ENCODE data around the gene ELANE. TPM values are rescaled to one million over a fixed set of nuclear protein-coding genes. Genes with fewer than 3 reads are reported as not detected.

ELANE gene
- total and polyA plus RNA-seq, 5 donors from 2014 or later, result not detected

DNA sequence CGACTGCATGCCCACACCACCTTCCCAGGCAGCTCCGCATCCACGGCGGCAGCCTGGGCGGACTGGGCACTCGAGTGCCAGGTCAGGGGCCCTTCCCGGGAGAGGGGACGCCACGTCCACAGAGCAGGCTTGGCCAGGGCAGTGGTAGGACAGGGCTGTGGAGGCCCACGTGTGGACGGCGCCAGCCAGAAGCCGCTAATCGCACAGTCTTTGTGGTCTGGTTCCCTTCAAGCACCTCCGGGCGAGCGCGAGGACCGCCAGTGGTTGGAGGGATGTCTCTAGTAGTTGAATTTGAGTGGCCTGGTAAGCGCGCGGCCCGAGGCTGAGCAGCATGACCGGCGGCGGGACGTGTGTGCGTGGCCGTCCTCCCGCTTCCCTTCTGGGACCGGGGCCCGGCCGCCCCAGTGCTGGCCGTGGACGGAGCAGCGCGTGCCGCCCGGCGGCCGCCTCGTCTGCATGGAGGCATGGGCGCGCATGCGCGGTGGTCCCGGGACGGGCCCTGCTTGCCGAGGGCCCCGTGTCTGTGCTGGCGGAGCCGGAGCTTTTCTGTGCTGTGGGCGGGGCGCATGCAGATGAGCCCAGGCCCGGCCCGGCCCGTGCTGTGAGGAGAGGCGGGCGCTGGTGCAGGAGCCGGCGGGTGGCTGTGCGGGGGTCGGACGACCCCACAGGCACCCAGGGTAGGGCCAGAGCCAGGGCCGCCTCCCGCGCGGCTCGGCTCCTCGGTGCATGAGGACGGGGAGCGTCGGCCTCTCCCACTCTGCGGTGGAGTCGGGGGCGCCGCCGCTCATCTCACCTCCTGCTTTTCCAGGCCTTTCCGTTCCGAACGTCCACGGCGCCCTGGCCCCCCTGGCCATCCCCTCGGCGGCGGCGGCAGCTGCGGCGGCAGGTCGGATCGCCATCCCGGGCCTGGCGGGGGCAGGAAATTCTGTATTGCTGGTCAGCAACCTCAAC lies 46.2 kb upstream of the ELANE start:
- H3K4me3 ChIP-seq (ENCODE audit: low read depth, low read length), result no peak overlapping the region
- no peaks in the 10 kb centered on the region for H3K9me3 ChIP-seq (ENCODE audit: control insufficient read depth in 2 of 2, low read length in 2 of 2)
- no peak overlapping the region for H3K27ac Mint-ChIP-seq
- H3K36me3 ChIP-seq (ENCODE audit: control insufficient read depth, insufficient read depth, low read length), result peaks cover 67% of the 10 kb centered on the region
- H3K9me3 Mint-ChIP-seq, result peaks cover 0 to 2% (median 0%) of the 10 kb centered on the region in 7 donors
- no peak for ATAC-seq (ENCODE audit: low read depth in 2 of 2)
- peaks cover 29% of the 10 kb centered on the region for H3K4me1 ChIP-seq (ENCODE audit: control insufficient read depth, insufficient read depth, low read length, poor library complexity, severe bottlenecking)
- H3K27ac ChIP-seq (ENCODE audit: insufficient read depth, low read length, poor library complexity, severe bottlenecking), result no peak overlapping the region
- H3K36me3 Mint-ChIP-seq, result peaks cover 14% of the 10 kb centered on the region
- H3K27me3 ChIP-seq (ENCODE audit: control insufficient read depth, insufficient read depth, low read length), result no peaks in the 10 kb centered on the region
- peaks cover 0 to 44% (median 11%) of the 10 kb centered on the region in 4 donors for H3K4me1 Mint-ChIP-seq
- H3K4me3 Mint-ChIP-seq, result no peak overlapping the region
- no peak for DNase-seq
- H3K27me3 Mint-ChIP-seq, result no peaks in the 10 kb centered on the region

DNA sequence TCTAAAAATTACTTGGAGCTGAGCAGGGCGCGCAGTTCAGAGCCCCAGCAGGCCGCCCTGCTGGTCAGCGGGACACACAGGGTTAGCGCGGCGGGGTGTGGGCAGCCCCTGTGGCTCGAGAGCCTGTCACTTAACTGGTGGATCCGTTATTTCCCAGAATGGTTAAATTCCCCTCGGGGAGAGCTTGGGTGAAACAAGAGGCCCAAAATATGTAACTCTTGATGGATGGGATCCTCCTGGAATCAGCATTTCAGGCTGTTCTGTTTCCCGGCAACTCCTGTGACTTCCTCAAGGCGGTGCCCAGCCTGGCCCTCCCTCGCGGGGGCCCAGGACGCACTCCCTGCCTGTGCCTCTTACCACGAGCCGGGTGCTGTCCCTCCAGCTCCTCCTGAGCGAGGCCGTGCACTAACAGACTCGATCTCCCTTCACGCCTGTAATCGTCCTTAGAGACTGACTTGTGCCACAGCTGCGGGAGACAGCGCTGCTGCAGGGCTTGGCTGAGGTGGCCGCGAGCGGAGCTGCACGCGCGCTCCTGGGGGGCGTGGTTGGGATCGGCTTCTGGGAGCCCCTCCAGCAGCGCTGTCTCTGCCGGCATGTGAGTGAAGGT lies 45.2 kb upstream of the ELANE start:
- peaks cover 0 to 34% (median 8%) of the 10 kb centered on the region in 4 donors for H3K4me1 Mint-ChIP-seq

DNA sequence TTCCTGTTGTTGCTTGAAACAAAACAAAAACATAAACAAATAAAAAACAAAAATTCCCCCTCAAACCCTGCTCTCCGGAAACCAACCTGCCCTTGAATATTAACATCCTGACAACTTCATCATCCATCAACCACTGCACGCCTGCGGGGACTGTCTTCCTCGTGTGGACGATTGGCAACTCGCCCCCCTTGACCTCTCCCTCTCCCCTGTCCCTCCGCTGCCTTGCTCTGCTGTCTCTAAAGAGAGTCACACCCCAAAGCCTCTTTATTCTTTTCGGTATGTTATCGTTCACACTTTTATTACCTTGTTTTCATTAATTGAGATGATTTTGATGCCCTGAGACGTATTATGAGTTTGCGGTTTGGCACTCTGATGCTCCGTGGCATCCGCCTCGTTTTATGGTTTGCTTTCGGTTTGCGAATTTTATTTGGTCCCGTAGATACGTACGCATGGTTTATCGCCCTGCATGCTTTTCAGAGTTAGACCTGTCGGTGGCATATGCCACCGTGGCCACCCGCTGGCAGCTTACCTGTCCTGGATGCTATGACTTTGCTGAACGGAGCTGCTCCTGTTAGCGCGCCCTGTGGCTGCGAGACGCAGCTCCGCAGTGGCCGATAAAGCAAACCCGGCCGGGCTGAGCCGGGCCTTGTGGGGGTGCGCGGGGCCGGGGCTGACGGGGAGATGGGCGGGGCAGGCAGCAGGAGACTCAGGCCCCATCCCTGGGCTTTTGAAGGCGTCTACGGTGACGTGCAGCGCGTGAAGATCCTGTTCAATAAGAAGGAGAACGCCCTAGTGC lies 44.3 kb upstream of the ELANE start:
- no peak overlapping the region for H3K27ac ChIP-seq (ENCODE audit: insufficient read depth, low read length, poor library complexity, severe bottlenecking)
- peaks cover 9% of the 10 kb centered on the region for H3K4me1 ChIP-seq (ENCODE audit: control insufficient read depth, insufficient read depth, low read length, poor library complexity, severe bottlenecking)
- no peak for ATAC-seq (ENCODE audit: low read depth in 2 of 2)
- H3K27ac Mint-ChIP-seq, result peak overlapping the region in 1 of 3 donors; percentile 26
- H3K9me3 ChIP-seq (ENCODE audit: control insufficient read depth in 2 of 2, low read length in 2 of 2), result no peaks in the 10 kb centered on the region
- H3K4me3 ChIP-seq (ENCODE audit: low read depth, low read length), result no peak overlapping the region
- H3K4me1 Mint-ChIP-seq, result peaks cover 0 to 25% (median 4%) of the 10 kb centered on the region in 4 donors
- no peaks in the 10 kb centered on the region for H3K27me3 ChIP-seq (ENCODE audit: control insufficient read depth, insufficient read depth, low read length)
- H3K9me3 Mint-ChIP-seq, result peaks cover 0 to 2% (median 0%) of the 10 kb centered on the region in 7 donors
- peak overlapping the region in 2 of 4 donors; percentile 24 to 44 for H3K4me3 Mint-ChIP-seq
- H3K36me3 ChIP-seq (ENCODE audit: control insufficient read depth, insufficient read depth, low read length), result peaks cover 79% of the 10 kb centered on the region
- DNase-seq, result no peak
- no peaks in the 10 kb centered on the region for H3K27me3 Mint-ChIP-seq
- H3K36me3 Mint-ChIP-seq, result peaks cover 11% of the 10 kb centered on the region

More for the DNA sequence above, 45.2 kb upstream of the ELANE start:
- no peak overlapping the region for H3K27ac ChIP-seq (ENCODE audit: insufficient read depth, low read length, poor library complexity, severe bottlenecking)
- H3K27me3 Mint-ChIP-seq, result no peaks in the 10 kb centered on the region
- no peak for ATAC-seq (ENCODE audit: low read depth in 2 of 2)
- H3K4me1 ChIP-seq (ENCODE audit: control insufficient read depth, insufficient read depth, low read length, poor library complexity, severe bottlenecking), result peaks cover 19% of the 10 kb centered on the region
- peaks cover 14% of the 10 kb centered on the region for H3K36me3 Mint-ChIP-seq
- peak overlapping the region in 1 of 4 donors; percentile 44 for H3K4me3 Mint-ChIP-seq
- H3K9me3 ChIP-seq (ENCODE audit: control insufficient read depth in 2 of 2, low read length in 2 of 2), result no peaks in the 10 kb centered on the region
- no peak overlapping the region for H3K4me3 ChIP-seq (ENCODE audit: low read depth, low read length)
- peaks cover 0 to 2% (median 0%) of the 10 kb centered on the region in 7 donors for H3K9me3 Mint-ChIP-seq
- H3K27ac Mint-ChIP-seq, result no peak overlapping the region
- no peak for DNase-seq
- H3K36me3 ChIP-seq (ENCODE audit: control insufficient read depth, insufficient read depth, low read length), result peaks cover 77% of the 10 kb centered on the region
- no peaks in the 10 kb centered on the region for H3K27me3 ChIP-seq (ENCODE audit: control insufficient read depth, insufficient read depth, low read length)

GRCh38 chr19:808423-808775 lies 43.7 kb upstream of the ELANE start:
- H3K27me3 Mint-ChIP-seq, result no peaks in the 10 kb centered on the region
- DNase-seq, result no peak
- no peaks in the 10 kb centered on the region for H3K9me3 ChIP-seq (ENCODE audit: control insufficient read depth in 2 of 2, low read length in 2 of 2)
- no peak overlapping the region for H3K4me3 ChIP-seq (ENCODE audit: low read depth, low read length)
- peaks cover 0 to 2% (median 0%) of the 10 kb centered on the region in 7 donors for H3K9me3 Mint-ChIP-seq
- H3K36me3 ChIP-seq (ENCODE audit: control insufficient read depth, insufficient read depth, low read length), result peaks cover 77% of the 10 kb centered on the region
- peaks cover 4% of the 10 kb centered on the region for H3K4me1 ChIP-seq (ENCODE audit: control insufficient read depth, insufficient read depth, low read length, poor library complexity, severe bottlenecking)
- no peak overlapping the region for H3K4me3 Mint-ChIP-seq
- H3K27ac Mint-ChIP-seq, result no peak overlapping the region
- peaks cover 11% of the 10 kb centered on the region for H3K36me3 Mint-ChIP-seq
- H3K27me3 ChIP-seq (ENCODE audit: control insufficient read depth, insufficient read depth, low read length), result no peaks in the 10 kb centered on the region
- no peak for ATAC-seq (ENCODE audit: low read depth in 2 of 2)
- H3K4me1 Mint-ChIP-seq, result peaks cover 0 to 19% (median 3%) of the 10 kb centered on the region in 4 donors
- H3K27ac ChIP-seq (ENCODE audit: insufficient read depth, low read length, poor library complexity, severe bottlenecking), result no peak overlapping the region

GRCh38 chr19:810077-810855 lies 41.8 kb upstream of the ELANE start:
- H3K27ac ChIP-seq (ENCODE audit: insufficient read depth, low read length, poor library complexity, severe bottlenecking), result no peak overlapping the region
- Mint-ChIP-seq H3K4me3 (no peak overlapping the region), H3K4me1 (peaks cover 0 to 11% (median 3%) of the 10 kb centered on the region in 4 donors), H3K36me3 (peaks cover 11% of the 10 kb centered on the region), H3K27ac (no peak overlapping the region), H3K9me3 (peaks cover 0 to 2% (median 0%) of the 10 kb centered on the region in 7 donors), H3K27me3 (no peaks in the 10 kb centered on the region)
- H3K27me3 ChIP-seq (ENCODE audit: control insufficient read depth, insufficient read depth, low read length), result no peaks in the 10 kb centered on the region
- DNase-seq, result no peak
- no peaks in the 10 kb centered on the region for H3K9me3 ChIP-seq (ENCODE audit: control insufficient read depth in 2 of 2, low read length in 2 of 2)
- peaks cover 59% of the 10 kb centered on the region for H3K36me3 ChIP-seq (ENCODE audit: control insufficient read depth, insufficient read depth, low read length)
- no peak overlapping the region for H3K4me3 ChIP-seq (ENCODE audit: low read depth, low read length)
- no peaks in the 10 kb centered on the region for H3K4me1 ChIP-seq (ENCODE audit: control insufficient read depth, insufficient read depth, low read length, poor library complexity, severe bottlenecking)
- ATAC-seq (ENCODE audit: low read depth in 2 of 2), result no peak

DNA sequence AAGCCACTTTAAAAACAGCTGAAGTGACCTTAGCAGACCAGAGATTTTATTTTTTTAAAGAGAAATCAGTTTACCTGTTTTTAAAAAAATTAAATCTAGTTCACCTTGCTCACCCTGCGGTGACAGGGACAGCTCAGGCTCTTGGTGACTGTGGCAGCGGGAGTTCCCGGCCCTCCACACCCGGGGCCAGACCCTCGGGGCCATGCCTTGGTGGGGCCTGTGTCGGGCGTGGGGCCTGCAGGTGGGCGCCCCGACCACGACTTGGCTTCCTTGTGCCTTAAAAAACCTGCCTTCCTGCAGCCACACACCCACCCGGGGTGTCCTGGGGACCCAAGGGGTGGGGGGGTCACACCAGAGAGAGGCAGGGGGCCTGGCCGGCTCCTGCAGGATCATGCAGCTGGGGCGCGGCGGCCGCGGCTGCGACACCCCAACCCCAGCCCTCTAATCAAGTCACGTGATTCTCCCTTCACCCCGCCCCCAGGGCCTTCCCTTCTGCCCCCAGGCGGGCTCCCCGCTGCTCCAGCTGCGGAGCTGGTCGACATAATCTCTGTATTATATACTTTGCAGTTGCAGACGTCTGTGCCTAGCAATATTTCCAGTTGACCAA lies 41.1 kb upstream of the ELANE start:
- no peaks in the 10 kb centered on the region for H3K27me3 Mint-ChIP-seq
- H3K36me3 ChIP-seq (ENCODE audit: control insufficient read depth, insufficient read depth, low read length), result peaks cover 54% of the 10 kb centered on the region
- no peak for ATAC-seq (ENCODE audit: low read depth in 2 of 2)
- H3K27ac ChIP-seq (ENCODE audit: insufficient read depth, low read length, poor library complexity, severe bottlenecking), result no peak overlapping the region
- peaks cover 14% of the 10 kb centered on the region for H3K36me3 Mint-ChIP-seq
- no peaks in the 10 kb centered on the region for H3K4me1 ChIP-seq (ENCODE audit: control insufficient read depth, insufficient read depth, low read length, poor library complexity, severe bottlenecking)
- H3K27ac Mint-ChIP-seq, result no peak overlapping the region
- H3K9me3 Mint-ChIP-seq, result peaks cover 0 to 2% (median 0%) of the 10 kb centered on the region in 7 donors
- H3K27me3 ChIP-seq (ENCODE audit: control insufficient read depth, insufficient read depth, low read length), result no peaks in the 10 kb centered on the region
- no peaks in the 10 kb centered on the region for H3K9me3 ChIP-seq (ENCODE audit: control insufficient read depth in 2 of 2, low read length in 2 of 2)
- peaks cover 0 to 11% (median 3%) of the 10 kb centered on the region in 4 donors for H3K4me1 Mint-ChIP-seq
- H3K4me3 ChIP-seq (ENCODE audit: low read depth, low read length), result no peak overlapping the region
- no peak overlapping the region for H3K4me3 Mint-ChIP-seq
- no peak for DNase-seq

Data from CD4-positive, CD25-positive, alpha-beta regulatory T cell (primary cell).